Gastrocnemius medialis (tissue), 4 donors: ENCODE data around the gene TEX14.
A peak's percentile ranks its signal among the peaks of the same experiment; 100 is the strongest.

ENCODE experiments used
- CTCF ChIP-seq, 5 experiments: fragments of 450-650 bp in 3 of 5; fragments of 200-600 bp in 2 of 5; sonication (generic) in 2 of 5; IDR thresholded peaks in 4 of 5; conservative IDR thresholded peaks in 1 of 5; 1 replicate in 4 of 5; 2 replicates in 1 of 5; pipeline ENCODE4 v1.5.1; 2016 to 2019; ENCODE audit warnings: antibody characterized with exemption in 5 of 5, mild to moderate bottlenecking in 3 of 5, moderate library complexity in 3 of 5
- POLR2A ChIP-seq, 2 donors: fragments of 450-650 bp; IDR thresholded peaks; one replicate each; pipeline ENCODE4 v1.6.1; 2017; ENCODE audit warnings: antibody characterized with exemption in 2 of 2, mild to moderate bottlenecking in 2 of 2, moderate library complexity in 2 of 2

GRCh38 chr17:58631523-58632323, 60.1 kb downstream of the TEX14 start:
- peak; percentile 91 to 96 for TF ChIP-seq POLR2A (IDR thresholded peaks at IDR 0.05)
- no peak for TF ChIP-seq CTCF (IDR thresholded peaks at IDR 0.05 in 4 of 5, conservative IDR thresholded peaks at IDR 0.05 in 1 of 5)
